Mesendoderm (in vitro differentiated cells): Measurements from ENCODE around the gene SIRT2.

Experiments
- DNase-seq: peaks from one replicate; pipeline ENCODE4 v3.0.0; 2013
- H2AK5ac ChIP-seq: 2 replicates; pipeline ENCODE4 v1.6.1; 2013; ENCODE audit warnings: low read length, inconsistent platforms
- H2BK120ac ChIP-seq: 2 replicates; pipeline ENCODE4 v1.6.1; 2013; ENCODE audit warnings: low read depth, mild to moderate bottlenecking, low read length, moderate library complexity, mixed read lengths
- H2BK15ac ChIP-seq: replicated peaks from 2 replicates; pipeline ENCODE4 v1.6.1; 2013; ENCODE audit warnings: low read depth, mild to moderate bottlenecking, moderate library complexity
- H2BK5ac ChIP-seq: 2 replicates; pipeline ENCODE4 v1.6.1; 2013; ENCODE audit warnings: low read length, inconsistent platforms
- H3K18ac ChIP-seq: 2 replicates; pipeline ENCODE4 v1.6.1; 2013; ENCODE audit warnings: mild to moderate bottlenecking, low read length, mixed read lengths
- H3K23ac ChIP-seq: one replicate; pipeline ENCODE4 v1.6.1; 2013; ENCODE audit warnings: low read length
- H3K27ac ChIP-seq: 2 replicates; pipeline ENCODE4 v1.5.1; 2013; ENCODE audit warnings: low read depth, mild to moderate bottlenecking, inconsistent platforms, low read length, moderate library complexity
- H3K27me3 ChIP-seq: 2 replicates; pipeline ENCODE4 v1.6.1; 2013; ENCODE audit warnings: low read length, control low read depth, mild to moderate bottlenecking, inconsistent platforms; ENCODE audit not compliant: insufficient read depth, poor library complexity
- H3K36me3 ChIP-seq: 2 replicates; pipeline ENCODE4 v1.6.1; 2013; ENCODE audit warnings: low read length, inconsistent platforms; ENCODE audit not compliant: control insufficient read depth, insufficient read depth
- H3K4ac ChIP-seq: one replicate; pipeline ENCODE4 v1.6.1; 2013; ENCODE audit warnings: low read depth, mild to moderate bottlenecking, low read length, moderate library complexity
- H3K4me1 ChIP-seq: 2 replicates; pipeline ENCODE4 v1.6.1; 2013; ENCODE audit warnings: low read depth, low read length, inconsistent platforms; ENCODE audit not compliant: control insufficient read depth
- H3K4me2 ChIP-seq: 2 replicates; pipeline ENCODE4 v1.6.1; 2013; ENCODE audit warnings: low read length
- H3K4me3 ChIP-seq: 2 replicates; pipeline ENCODE4 v1.5.1; 2013; ENCODE audit warnings: mild to moderate bottlenecking, low read length
- H3K56ac ChIP-seq: one replicate; pipeline ENCODE4 v1.6.1; 2013; ENCODE audit warnings: low read length
- H3K79me1 ChIP-seq: 2 replicates; pipeline ENCODE4 v1.6.1; 2013; ENCODE audit warnings: low read length, inconsistent platforms
- H3K79me2 ChIP-seq: 2 replicates; pipeline ENCODE4 v1.6.1; 2013; ENCODE audit warnings: mild to moderate bottlenecking, low read length; ENCODE audit not compliant: control insufficient read depth, insufficient read depth
- H3K9ac ChIP-seq: 2 replicates; pipeline ENCODE4 v1.6.1; 2013; ENCODE audit warnings: low read length, inconsistent platforms
- H4K5ac ChIP-seq: one replicate; pipeline ENCODE4 v1.6.1; 2013; ENCODE audit warnings: low read length
- H4K8ac ChIP-seq: one replicate; pipeline ENCODE4 v1.6.1; 2013; ENCODE audit warnings: low read depth, mild to moderate bottlenecking, control low read depth, low read length, moderate library complexity
- WGBS: extraction: QIAGEN DNeasy Blood & Tissue Kit; methylation state at CpG from one replicate; pipeline ENCODE4 v1.1.7; 2013; ENCODE audit warnings: low lambda C conversion rate, missing lambda C conversion rate; ENCODE audit not compliant: insufficient coverage; ENCODE audit errors: extremely low coverage; 5-methylcytosine and 5-hydroxymethylcytosine counted together

Gene SIRT2

GRCh38 chr19:38917516-38917915 lies 18.1 kb upstream of the SIRT2 start:
- H3K4me1 ChIP-seq, result no peaks in the 10 kb centered on the region
- no peak overlapping the region for H3K23ac ChIP-seq
- no peak overlapping the region for H3K4ac ChIP-seq
- H3K4me2 ChIP-seq, result no peak overlapping the region
- H2BK5ac ChIP-seq, result no peak overlapping the region
- no peaks in the 10 kb centered on the region for H3K27me3 ChIP-seq
- no peak overlapping the region for H2AK5ac ChIP-seq
- no peak overlapping the region for H4K8ac ChIP-seq
- H3K18ac ChIP-seq, result no peak overlapping the region
- no peak overlapping the region for H4K5ac ChIP-seq
- no peak overlapping the region for H3K27ac ChIP-seq
- H2BK120ac ChIP-seq, result no peak overlapping the region
- no peaks in the 10 kb centered on the region for H3K79me2 ChIP-seq
- DNase-seq, result no peak
- no peak overlapping the region for H2BK15ac ChIP-seq
- no CpG with 5 or more reads among the region's 9 CpGs for WGBS
- H3K9ac ChIP-seq, result no peak overlapping the region
- peaks cover 2% of the 10 kb centered on the region for H3K36me3 ChIP-seq
- no peak overlapping the region for H3K4me3 ChIP-seq
- H3K79me1 ChIP-seq, result no peaks in the 10 kb centered on the region
- H3K56ac ChIP-seq, result no peak overlapping the region

DNA sequence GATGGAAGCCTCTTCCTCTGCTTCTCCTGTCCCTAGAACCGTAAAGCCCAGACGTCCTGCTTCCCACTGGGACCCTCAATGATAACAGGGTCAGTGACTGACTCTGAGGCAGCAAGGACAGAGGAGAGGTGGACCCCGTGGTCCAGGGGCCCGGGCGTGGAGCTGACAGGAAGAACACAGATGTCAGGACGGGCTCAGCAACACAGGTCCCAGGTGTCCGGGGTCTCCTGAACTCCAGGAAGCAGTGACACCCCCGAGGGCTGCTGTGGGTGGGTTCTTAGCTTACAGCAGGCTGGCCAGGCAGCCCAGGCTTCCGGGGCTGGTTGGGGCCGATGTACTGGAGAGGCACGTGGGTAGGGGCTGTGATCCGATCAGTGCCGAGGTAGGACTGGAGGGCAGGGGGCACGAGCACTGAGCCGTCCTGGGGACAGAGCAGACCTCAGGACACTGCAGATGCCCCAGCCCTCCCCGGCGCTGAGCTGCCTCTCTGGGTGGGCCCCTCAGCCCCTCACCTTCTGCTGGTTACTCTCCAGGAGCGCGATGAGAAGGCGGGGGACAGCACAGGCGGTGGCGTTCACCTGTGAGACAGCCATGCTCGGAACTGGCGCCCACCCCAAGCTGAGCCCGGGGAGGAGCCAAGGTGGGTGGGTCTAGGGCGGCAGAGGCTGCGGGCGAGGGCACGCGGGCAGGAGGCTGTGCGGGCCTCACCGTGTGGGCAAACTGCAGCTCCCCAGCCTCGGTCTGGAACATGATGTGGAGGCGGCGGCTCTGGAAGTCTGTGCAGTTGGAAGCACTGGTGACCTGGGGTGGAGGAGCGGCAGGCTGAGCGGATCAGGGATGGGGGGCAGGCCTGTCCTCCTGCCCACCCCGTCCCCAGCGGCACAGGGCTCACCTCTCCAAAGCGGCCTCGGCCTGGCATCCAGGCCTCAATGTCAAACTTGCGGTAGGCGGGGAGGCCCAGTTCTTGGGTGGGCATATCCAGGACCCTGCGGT lies 16.2 kb upstream of the SIRT2 start:
- no peak overlapping the region for H2BK5ac ChIP-seq
- no peak for DNase-seq

GRCh38 chr19:38913958-38914357 lies 14.5 kb upstream of the SIRT2 start:
- Histone ChIP-seq H3K4me2 (no peak overlapping the region), H3K4ac (no peak overlapping the region), H4K5ac (no peak overlapping the region), H2BK15ac (no peak overlapping the region), H2AK5ac (no peak overlapping the region), H3K79me1 (no peaks in the 10 kb centered on the region), H4K8ac (no peak overlapping the region), H3K9ac (no peak overlapping the region), H3K18ac (no peak overlapping the region), H3K4me3 (no peak overlapping the region), H2BK120ac (no peak overlapping the region), H3K79me2 (no peaks in the 10 kb centered on the region), H2BK5ac (no peak overlapping the region), H3K27ac (no peak overlapping the region), H3K23ac (no peak overlapping the region), H3K36me3 (no peaks in the 10 kb centered on the region), H3K4me1 (no peaks in the 10 kb centered on the region), H3K27me3 (no peaks in the 10 kb centered on the region), H3K56ac (no peak overlapping the region)
- WGBS, result no CpG with 5 or more reads among the region's 8 CpGs
- DNase-seq, result no peak

More for the DNA sequence above, 16.2 kb upstream of the SIRT2 start:
- no peak overlapping the region for H3K9ac ChIP-seq
- H3K18ac ChIP-seq, result no peak overlapping the region
- no peak overlapping the region for H3K4ac ChIP-seq
- H3K4me2 ChIP-seq, result no peak overlapping the region
- H3K27ac ChIP-seq, result no peak overlapping the region
- H3K27me3 ChIP-seq, result no peaks in the 10 kb centered on the region
- H3K23ac ChIP-seq, result no peak overlapping the region
- no peak overlapping the region for H2AK5ac ChIP-seq
- no peak overlapping the region for H3K4me3 ChIP-seq
- WGBS, result no CpG with 5 or more reads among the region's 44 CpGs
- H3K36me3 ChIP-seq, result no peaks in the 10 kb centered on the region
- H3K56ac ChIP-seq, result no peak overlapping the region
- no peaks in the 10 kb centered on the region for H3K79me2 ChIP-seq
- no peaks in the 10 kb centered on the region for H3K4me1 ChIP-seq
- no peak overlapping the region for H4K5ac ChIP-seq
- H3K79me1 ChIP-seq, result no peaks in the 10 kb centered on the region
- no peak overlapping the region for H4K8ac ChIP-seq
- H2BK120ac ChIP-seq, result no peak overlapping the region
- no peak overlapping the region for H2BK15ac ChIP-seq

DNA sequence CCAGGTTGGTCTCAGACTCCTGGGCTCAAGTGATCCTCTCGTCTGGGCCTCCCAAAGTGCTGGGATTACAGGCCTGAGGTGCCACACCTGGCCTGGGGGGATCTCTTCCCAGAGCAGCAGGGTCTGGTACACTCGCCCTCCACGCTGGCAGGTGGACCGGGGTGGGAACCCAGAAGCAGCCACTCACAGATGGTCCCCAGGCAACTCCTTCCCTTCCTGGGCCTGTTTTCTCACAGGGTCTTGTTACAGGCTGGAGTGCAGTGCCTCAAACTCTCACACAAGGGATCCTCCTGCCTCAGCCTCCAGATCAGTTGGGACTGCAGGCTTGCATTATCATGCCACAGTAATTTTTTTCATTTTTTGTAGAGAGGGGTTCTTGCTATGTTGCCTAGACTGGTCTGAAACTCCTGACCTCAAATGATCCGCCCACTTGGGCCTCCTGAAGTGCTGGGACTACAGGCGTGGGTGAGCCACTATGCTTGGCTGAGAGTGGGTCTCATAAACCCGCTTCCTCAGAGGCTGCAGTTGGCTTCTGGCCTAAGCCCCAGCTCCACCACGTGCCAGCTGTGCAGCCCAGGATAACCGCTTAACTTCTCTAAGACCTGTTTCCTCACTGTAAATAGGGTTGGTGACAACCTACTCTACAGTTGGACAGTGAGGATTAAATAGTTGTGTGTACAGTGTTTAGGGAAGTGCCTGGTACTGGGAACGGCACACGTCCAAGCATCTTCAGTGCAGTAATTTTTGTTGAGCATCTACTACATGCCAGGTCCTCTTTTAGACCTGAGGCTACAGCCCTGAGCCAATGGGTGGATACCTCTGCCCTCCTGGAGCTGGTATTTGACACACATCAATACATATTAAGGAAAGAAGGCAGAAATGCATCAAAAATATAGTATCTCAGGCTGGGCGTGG lies 13.4 kb upstream of the SIRT2 start:
- no CpG with 5 or more reads among the region's 12 CpGs for WGBS
- Histone ChIP-seq H2BK5ac (no peak overlapping the region), H3K4me1 (no peaks in the 10 kb centered on the region)

GRCh38 chr19:38911388-38912001 lies 12.1 kb upstream of the SIRT2 start:
- Histone ChIP-seq H3K4ac (no peak overlapping the region), H3K4me2 (no peak overlapping the region), H3K79me1 (no peaks in the 10 kb centered on the region), H3K27me3 (no peaks in the 10 kb centered on the region), H4K8ac (no peak overlapping the region), H3K4me3 (no peak overlapping the region), H2BK120ac (no peak overlapping the region), H4K5ac (no peak overlapping the region), H2BK15ac (no peak overlapping the region), H2BK5ac (no peak overlapping the region), H3K18ac (no peak overlapping the region), H3K9ac (no peak overlapping the region), H3K27ac (no peak overlapping the region), H3K36me3 (no peaks in the 10 kb centered on the region), H3K23ac (no peak overlapping the region), H3K79me2 (no peaks in the 10 kb centered on the region), H3K56ac (no peak overlapping the region), H2AK5ac (no peak overlapping the region), H3K4me1 (no peaks in the 10 kb centered on the region)
- WGBS, result no CpG with 5 or more reads among the region's 16 CpGs
- DNase-seq, result no peak

More for the DNA sequence above, 13.4 kb upstream of the SIRT2 start:
- no peak overlapping the region for H3K18ac ChIP-seq
- H2BK15ac ChIP-seq, result no peak overlapping the region
- H3K27me3 ChIP-seq, result no peaks in the 10 kb centered on the region
- H3K4me3 ChIP-seq, result no peak overlapping the region
- no peak overlapping the region for H3K4ac ChIP-seq
- no peak overlapping the region for H3K56ac ChIP-seq
- H3K79me1 ChIP-seq, result no peaks in the 10 kb centered on the region
- H4K5ac ChIP-seq, result no peak overlapping the region
- no peaks in the 10 kb centered on the region for H3K36me3 ChIP-seq
- DNase-seq, result no peak
- H3K27ac ChIP-seq, result no peak overlapping the region
- no peak overlapping the region for H4K8ac ChIP-seq
- H3K4me2 ChIP-seq, result no peak overlapping the region
- H2AK5ac ChIP-seq, result no peak overlapping the region
- H3K9ac ChIP-seq, result no peak overlapping the region
- H3K23ac ChIP-seq, result no peak overlapping the region
- no peaks in the 10 kb centered on the region for H3K79me2 ChIP-seq
- no peak overlapping the region for H2BK120ac ChIP-seq
